ENCODE results near the gene GLI3. TPM values are rescaled to one million over a fixed set of nuclear protein-coding genes. Genes with fewer than 3 reads are reported as not detected.

Gene GLI3
- total RNA-seq, 1 donor from 2014 or later = 27.7 TPM

GRCh38 chr7:42120191-42120590 is 116.8 kb downstream of the GLI3 start:
- H3K9me3 Mint-ChIP-seq (ENCODE audit: unreplicated experiment) = no peaks in the 10 kb centered on the region
- Histone ChIP-seq H2AFZ (ENCODE audit: low read depth, low read length) (no peak overlapping the region), H3K36me3 (ENCODE audit: insufficient read depth, low read length) (no peaks in the 10 kb centered on the region), H3K4me3 (ENCODE audit: insufficient read depth, low read depth, low read length) (no peak overlapping the region), H3K4me2 (ENCODE audit: low read length) (no peak overlapping the region), H3K9me3 (ENCODE audit: insufficient read depth, low read depth, low read length) (no peaks in the 10 kb centered on the region), H3K79me2 (ENCODE audit: insufficient read depth, low read length) (peaks cover 4% of the 10 kb centered on the region), H3K27ac (ENCODE audit: low read depth, low read length) (no peak overlapping the region), H3K4me1 (ENCODE audit: insufficient read depth, low read length) (no peaks in the 10 kb centered on the region), H3K27me3 (ENCODE audit: insufficient read depth, low read length) (no peaks in the 10 kb centered on the region), H4K20me1 (ENCODE audit: insufficient read depth, low read length) (peaks cover 34% of the 10 kb centered on the region), H3K9ac (ENCODE audit: low read length) (no peak overlapping the region)
- peaks cover 2% of the 10 kb centered on the region for H3K4me1 Mint-ChIP-seq (ENCODE audit: low read depth, unreplicated experiment)
- TF ChIP-seq EZH2 (IDR thresholded peaks at IDR 0.05; ENCODE audit: insufficient read depth, low read length) (no peak), CTCF (IDR thresholded peaks at IDR 0.05; ENCODE audit: insufficient read depth, low read depth, low read length) (no peak)
- no peak for FAIRE-seq
- peaks cover 3% of the 10 kb centered on the region for H3K36me3 Mint-ChIP-seq (ENCODE audit: low read depth, unreplicated experiment)
- H3K27ac Mint-ChIP-seq (ENCODE audit: unreplicated experiment) = no peak overlapping the region
- no peaks in the 10 kb centered on the region for H3K27me3 Mint-ChIP-seq (ENCODE audit: low read depth, unreplicated experiment)
- H3K4me3 Mint-ChIP-seq (ENCODE audit: unreplicated experiment) = no peak overlapping the region
- DNase-seq (ENCODE audit: low read depth) = no peak

DNA sequence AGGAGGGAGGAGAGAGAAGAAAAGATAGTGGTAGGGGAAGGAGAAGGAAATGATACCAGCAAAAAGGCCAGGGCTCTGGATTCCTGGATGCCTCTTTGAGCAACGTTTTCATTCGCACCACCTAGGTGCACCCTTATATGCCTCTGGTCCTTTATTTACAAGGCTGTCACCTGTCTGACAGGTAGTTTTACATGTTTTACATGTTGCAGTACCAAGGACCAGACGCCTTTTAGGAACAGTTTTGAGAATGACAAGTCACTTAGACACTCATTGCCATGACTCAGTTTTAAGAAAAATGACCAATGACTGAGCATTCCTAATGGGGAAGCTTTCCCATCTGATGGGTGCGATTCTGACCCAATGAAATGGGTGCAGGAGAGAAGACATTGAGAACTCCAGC is 119.8 kb downstream of the GLI3 start:
- no peak overlapping the region for H3K4me3 Mint-ChIP-seq (ENCODE audit: unreplicated experiment)
- Histone ChIP-seq H3K36me3 (ENCODE audit: insufficient read depth, low read length) (no peaks in the 10 kb centered on the region), H3K79me2 (ENCODE audit: insufficient read depth, low read length) (peaks cover 4% of the 10 kb centered on the region), H3K9ac (ENCODE audit: low read length) (no peak overlapping the region), H3K4me3 (ENCODE audit: insufficient read depth, low read depth, low read length) (no peak overlapping the region), H3K27me3 (ENCODE audit: insufficient read depth, low read length) (no peaks in the 10 kb centered on the region), H3K27ac (ENCODE audit: low read depth, low read length) (no peak overlapping the region), H2AFZ (ENCODE audit: low read depth, low read length) (no peak overlapping the region), H3K4me1 (ENCODE audit: insufficient read depth, low read length) (no peaks in the 10 kb centered on the region), H3K4me2 (ENCODE audit: low read length) (no peak overlapping the region), H3K9me3 (ENCODE audit: insufficient read depth, low read depth, low read length) (no peaks in the 10 kb centered on the region), H4K20me1 (ENCODE audit: insufficient read depth, low read length) (peaks cover 34% of the 10 kb centered on the region)
- DNase-seq (ENCODE audit: low read depth) (no peak), FAIRE-seq (no peak)
- H3K27ac Mint-ChIP-seq (ENCODE audit: unreplicated experiment) = no peak overlapping the region
- TF ChIP-seq CTCF (IDR thresholded peaks at IDR 0.05; ENCODE audit: insufficient read depth, low read depth, low read length) (no peak), EZH2 (IDR thresholded peaks at IDR 0.05; ENCODE audit: insufficient read depth, low read length) (no peak)
- H3K27me3 Mint-ChIP-seq (ENCODE audit: low read depth, unreplicated experiment) = no peaks in the 10 kb centered on the region
- H3K4me1 Mint-ChIP-seq (ENCODE audit: low read depth, unreplicated experiment) = no peaks in the 10 kb centered on the region
- no peaks in the 10 kb centered on the region for H3K9me3 Mint-ChIP-seq (ENCODE audit: unreplicated experiment)
- peaks cover 3% of the 10 kb centered on the region for H3K36me3 Mint-ChIP-seq (ENCODE audit: low read depth, unreplicated experiment)

- no peak for FAIRE-seq
- no peaks in the 10 kb centered on the region for H3K9me3 ChIP-seq (ENCODE audit: insufficient read depth, low read depth, low read length)
- no peaks in the 10 kb centered on the region for H3K36me3 ChIP-seq (ENCODE audit: insufficient read depth, low read length)
- Mint-ChIP-seq H3K4me3 (ENCODE audit: unreplicated experiment) (no peak overlapping the region), H3K27ac (ENCODE audit: unreplicated experiment) (no peak overlapping the region), H3K9me3 (ENCODE audit: unreplicated experiment) (no peaks in the 10 kb centered on the region), H3K27me3 (ENCODE audit: low read depth, unreplicated experiment) (no peaks in the 10 kb centered on the region), H3K4me1 (ENCODE audit: low read depth, unreplicated experiment) (no peaks in the 10 kb centered on the region), H3K36me3 (ENCODE audit: low read depth, unreplicated experiment) (peaks cover 3% of the 10 kb centered on the region)
- no peak for TF ChIP-seq CTCF (IDR thresholded peaks at IDR 0.05; ENCODE audit: insufficient read depth, low read depth, low read length)
- TF ChIP-seq EZH2 (IDR thresholded peaks at IDR 0.05; ENCODE audit: insufficient read depth, low read length) = no peak
- DNase-seq (ENCODE audit: low read depth) = no peak
- no peak overlapping the region for H2AFZ ChIP-seq (ENCODE audit: low read depth, low read length)
- no peak overlapping the region for H3K27ac ChIP-seq (ENCODE audit: low read depth, low read length)
- H3K79me2 ChIP-seq (ENCODE audit: insufficient read depth, low read length) = peaks cover 8% of the 10 kb centered on the region
- H3K27me3 ChIP-seq (ENCODE audit: insufficient read depth, low read length) = no peaks in the 10 kb centered on the region
- no peaks in the 10 kb centered on the region for H3K4me1 ChIP-seq (ENCODE audit: insufficient read depth, low read length)
- H4K20me1 ChIP-seq (ENCODE audit: insufficient read depth, low read length) = peaks cover 34% of the 10 kb centered on the region
- H3K4me3 ChIP-seq (ENCODE audit: insufficient read depth, low read depth, low read length) = no peak overlapping the region
- H3K4me2 ChIP-seq (ENCODE audit: low read length) = no peak overlapping the region
- no peak overlapping the region for H3K9ac ChIP-seq (ENCODE audit: low read length)
Observed at GRCh38 chr7:42115795-42116194, 121.2 kb downstream of the GLI3 start.
